Stimulated activated CD8-positive, alpha-beta memory T cell treated with anti-CD3 and anti-CD28 coated beads, Interleukin-4, amount 100 ng/mL, for 4 hours (primary cell): Measurements from ENCODE around the gene MRPL27.
"Not testable (repeated sequence)": the region's sequence is repeated elsewhere in the genome, so short reads cannot be mapped to it uniquely, and the experiment has no call there.

Experiments used
- DNase-seq, 2 donors: peaks; one replicate each; pipeline ENCODE4 v3.0.0-alpha.2; 2020; ENCODE audit warnings: low read depth in 2 of 2, low spot score in 1 of 2

Gene MRPL27

GRCh38 chr17:50347117-50347893, 25.7 kb downstream of the MRPL27 start:
- no peak for DNase-seq

GRCh38 chr17:50346313-50347116, 26.5 kb downstream of the MRPL27 start:
- peak in 1 of 2 donors; percentile 18 for DNase-seq

- DNase-seq = peak; percentile 77 to 84
Measured at GRCh38 chr17:50345432-50346312, 27.3 kb downstream of the MRPL27 start, which contains the start of gene XYLT2. Gene XYLT2 (plus strand): TSS chr17:50346126. CDS start chr17:50346141, 15 bp downstream.

GRCh38 chr17:50344731-50345365, 28.1 kb downstream of the MRPL27 start:
- no peak for DNase-seq

- no peak for DNase-seq
Measured at GRCh38 chr17:50339381-50339780, 33.6 kb downstream of the MRPL27 start.

GRCh38 chr17:50338645-50339044, 34.3 kb downstream of the MRPL27 start:
- DNase-seq = no peak

GRCh38 chr17:50337956-50338355, 35.0 kb downstream of the MRPL27 start:
- no peak for DNase-seq

GRCh38 chr17:50333291-50334057, 39.5 kb downstream of the MRPL27 start:
- not testable (repeated sequence) for DNase-seq

- DNase-seq = no peak
Measured at GRCh38 chr17:50332196-50332595, 40.8 kb downstream of the MRPL27 start.

- DNase-seq = no peak
Measured at GRCh38 chr17:50331085-50331791, 41.7 kb downstream of the MRPL27 start.

GRCh38 chr17:50330151-50330775, 42.7 kb downstream of the MRPL27 start:
- DNase-seq = no peak

- DNase-seq = no peak
Measured at GRCh38 chr17:50329716-50330115, 43.3 kb downstream of the MRPL27 start.

GRCh38 chr17:50328363-50329325, 44.3 kb downstream of the MRPL27 start:
- DNase-seq = no peak

GRCh38 chr17:50326831-50327364, 46.1 kb downstream of the MRPL27 start:
- DNase-seq = no peak

- no peak for DNase-seq
Measured at GRCh38 chr17:50325906-50326305, 47.1 kb downstream of the MRPL27 start.

- no peak for DNase-seq
Measured at GRCh38 chr17:50323060-50323459, 49.9 kb downstream of the MRPL27 start.

- no peak for DNase-seq
Measured at GRCh38 chr17:50322271-50322670, 50.7 kb downstream of the MRPL27 start.
